Endothelial cell of umbilical vein (primary cell): ENCODE results near the gene LPAR1.

Experiments used
- CTCF ChIP-seq, 2 donors: IDR thresholded peaks; 1 replicate in 1 of 2; 2 replicates in 1 of 2; pipeline ENCODE4 v1.5.1; 2011; ENCODE audit warnings: low read length in 2 of 2, mild to moderate bottlenecking in 2 of 2, moderate library complexity in 2 of 2, control low read depth in 1 of 2, inconsistent platforms in 1 of 2, low read depth in 1 of 2; ENCODE audit not compliant: insufficient read depth in 1 of 2; ENCODE audit errors: extremely low read depth in 1 of 2
- EZH2 ChIP-seq: IDR thresholded peaks from 2 replicates; pipeline ENCODE4 v1.6.1; 2012; ENCODE audit warnings: borderline replicate concordance, low read depth, mild to moderate bottlenecking, moderate library complexity, low read length, inconsistent platforms; ENCODE audit not compliant: severe bottlenecking
- FOS ChIP-seq: IDR thresholded peaks from 2 replicates; pipeline ENCODE4 v1.6.1; 2011; ENCODE audit warnings: mild to moderate bottlenecking, low read length, moderate library complexity, borderline replicate concordance; ENCODE audit not compliant: insufficient read depth
- GATA2 ChIP-seq: IDR thresholded peaks from 2 replicates; pipeline ENCODE4 v1.7.0; 2011; ENCODE audit warnings: low read depth, mild to moderate bottlenecking, moderate library complexity, mixed read lengths, low read length; ENCODE audit not compliant: insufficient read length, insufficient read depth
- JUN ChIP-seq: IDR thresholded peaks from 2 replicates; pipeline ENCODE4 v1.6.1; 2011; ENCODE audit warnings: borderline replicate concordance, low read depth; ENCODE audit not compliant: insufficient read length, insufficient read depth
- MAX ChIP-seq: IDR thresholded peaks from 2 replicates; pipeline ENCODE4 v1.6.1; 2011; ENCODE audit not compliant: insufficient read depth, insufficient read length
- MYC ChIP-seq: IDR thresholded peaks from one replicate; pipeline ENCODE4 v1.6.1; 2011; ENCODE audit warnings: mild to moderate bottlenecking, low read depth, low read length
- POLR2A ChIP-seq: IDR thresholded peaks from 2 replicates; pipeline ENCODE4 v1.6.1; 2012; ENCODE audit warnings: low read depth, mild to moderate bottlenecking, control low read depth, low read length
- POLR2AphosphoS5 ChIP-seq: IDR thresholded peaks from 2 replicates; pipeline ENCODE4 v1.6.1; 2012; ENCODE audit warnings: low read depth, mild to moderate bottlenecking, control low read depth, low read length, moderate library complexity; ENCODE audit not compliant: insufficient read depth

GRCh38 chr9:111005746-111006470, 32.4 kb downstream of the LPAR1 start:
- no peak for TF ChIP-seq CTCF (IDR thresholded peaks at IDR 0.05; ENCODE audit: extremely low read depth in 1 of 2, insufficient read depth in 1 of 2, low read depth in 1 of 2, low read length in 2 of 2)
- no peak for TF ChIP-seq MAX
- TF ChIP-seq EZH2 = no peak
- no peak for TF ChIP-seq POLR2A
- TF ChIP-seq MYC = no peak
- TF ChIP-seq JUN = no peak
- no peak for TF ChIP-seq POLR2AphosphoS5
- TF ChIP-seq FOS = no peak
- no peak for TF ChIP-seq GATA2
